OCI-LY3 (cell line): Measurements from ENCODE around the gene OPRL1.

Experiments used
- CTCF ChIP-seq: fragments of 200-600, 300-600 bp; sonication (generic); IDR thresholded peaks from 2 replicates; pipeline ENCODE4 v1.5.1; 2014; ENCODE audit warnings: antibody characterized with exemption, low read length, low read depth
- EZH2phosphoT487 ChIP-seq: fragments of 200-600 bp; shearing (Covaris generic); IDR thresholded peaks from 2 replicates; pipeline ENCODE4 v1.6.1; 2018; ENCODE audit warnings: antibody characterized with exemption, mixed run types, low read depth

GRCh38 chr20:64114356-64114971 is 34.6 kb downstream of the OPRL1 start:
- TF ChIP-seq CTCF (no peak), EZH2phosphoT487 (no peak)
